ENCODE results near the gene DUSP10.
A peak's percentile ranks its signal among the peaks of the same experiment; 100 is the strongest.

The DUSP10 gene

DNA sequence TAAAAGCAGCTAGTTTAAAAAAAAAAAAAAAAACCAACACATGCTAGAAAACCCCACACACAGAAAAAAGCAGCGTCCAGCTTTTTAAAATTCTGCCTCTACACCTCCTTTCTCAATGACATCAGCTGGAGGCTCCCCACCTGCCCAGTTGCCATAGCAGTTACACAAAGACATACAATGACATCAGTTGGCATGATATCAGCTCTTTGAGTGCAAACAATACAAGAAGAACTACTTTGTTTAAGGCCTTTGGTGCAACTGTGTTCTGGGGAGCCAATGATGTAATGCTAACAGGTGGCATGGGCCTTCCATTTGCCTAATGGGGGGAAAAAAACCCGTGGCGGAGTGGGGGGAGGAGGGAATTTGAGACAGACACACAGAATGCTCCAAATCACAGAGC is 32.9 kb downstream of the DUSP10 start:
- peak; percentile 49 for DNase-seq (ENCODE audit: low read depth)
- H3K4me3 ChIP-seq (ENCODE audit: low read depth, low read length) = no peak overlapping the region
- no peak for TF ChIP-seq CTCF (conservative IDR thresholded peaks at IDR 0.05; ENCODE audit: low read depth, low read length)

- no peak for TF ChIP-seq CTCF (conservative IDR thresholded peaks at IDR 0.05; ENCODE audit: low read depth, low read length)
- peak; percentile 73 for DNase-seq (ENCODE audit: low read depth)
- no peak overlapping the region for H3K4me3 ChIP-seq (ENCODE audit: low read depth, low read length)
These were observed 33.8 kb downstream of the DUSP10 start for GRCh38 chr1:221708076-221708571.

- no peak for DNase-seq (ENCODE audit: low read depth)
- no peak for TF ChIP-seq CTCF (conservative IDR thresholded peaks at IDR 0.05; ENCODE audit: low read depth, low read length)
- H3K4me3 ChIP-seq (ENCODE audit: low read depth, low read length) = no peak overlapping the region
These were observed 34.9 kb downstream of the DUSP10 start for GRCh38 chr1:221706876-221707582.

DNA sequence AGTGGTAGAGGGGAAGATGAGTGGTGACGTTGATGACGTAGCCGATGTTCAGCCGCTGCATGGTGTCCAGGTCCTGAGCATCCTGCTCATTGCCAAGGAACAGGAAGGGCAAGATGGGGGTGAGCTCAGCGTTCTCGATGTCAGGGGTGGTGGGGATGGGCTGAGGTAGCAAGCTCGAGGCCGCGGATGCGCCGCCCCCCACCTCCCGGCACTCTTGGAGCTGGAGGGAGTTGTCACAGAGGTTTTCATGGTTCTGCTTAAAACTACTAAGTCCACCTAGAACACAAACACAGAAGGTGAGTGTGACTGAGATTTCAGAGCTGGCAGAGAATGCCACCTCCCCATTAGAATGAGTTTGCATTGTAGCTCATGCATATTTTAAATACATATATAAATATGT is 35.7 kb downstream of the DUSP10 start:
- no peak for DNase-seq (ENCODE audit: low read depth)
- H3K4me3 ChIP-seq (ENCODE audit: low read depth, low read length) = no peak overlapping the region
- no peak for TF ChIP-seq CTCF (conservative IDR thresholded peaks at IDR 0.05; ENCODE audit: low read depth, low read length)

GRCh38 chr1:221704306-221704705 is 37.6 kb downstream of the DUSP10 start:
- DNase-seq (ENCODE audit: low read depth) = no peak
- H3K4me3 ChIP-seq (ENCODE audit: low read depth, low read length) = no peak overlapping the region
- no peak for TF ChIP-seq CTCF (conservative IDR thresholded peaks at IDR 0.05; ENCODE audit: low read depth, low read length)

GRCh38 chr1:221701570-221702186 is 40.2 kb downstream of the DUSP10 start:
- no peak overlapping the region for H3K4me3 ChIP-seq (ENCODE audit: low read depth, low read length)
- no peak for TF ChIP-seq CTCF (conservative IDR thresholded peaks at IDR 0.05; ENCODE audit: low read depth, low read length)
- no peak for DNase-seq (ENCODE audit: low read depth)

DNA sequence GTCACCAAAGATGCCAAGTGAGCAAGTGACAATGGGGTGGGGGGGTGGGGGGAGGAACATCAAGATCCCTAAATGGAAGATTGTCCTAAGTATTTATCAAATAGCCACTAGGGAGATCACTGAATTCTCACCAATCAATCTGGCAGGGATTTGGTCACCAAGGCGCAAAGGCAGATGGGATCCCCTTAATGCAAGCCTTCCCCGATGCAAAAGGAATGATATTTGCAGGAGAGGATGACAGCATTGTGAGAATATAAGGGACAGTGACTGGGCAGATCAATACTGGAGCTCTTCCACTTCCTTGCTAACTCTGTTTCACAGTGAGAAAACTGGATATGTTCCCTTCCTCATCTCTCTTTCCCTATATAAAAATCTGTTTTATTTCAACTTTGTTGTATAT is 40.9 kb downstream of the DUSP10 start:
- TF ChIP-seq CTCF (conservative IDR thresholded peaks at IDR 0.05; ENCODE audit: low read depth, low read length) = no peak
- no peak for DNase-seq (ENCODE audit: low read depth)
- H3K4me3 ChIP-seq (ENCODE audit: low read depth, low read length) = no peak overlapping the region

Measured in choroid plexus epithelial cell (primary cell).